ENCODE measurements around the gene SPATA6L.

DNA sequence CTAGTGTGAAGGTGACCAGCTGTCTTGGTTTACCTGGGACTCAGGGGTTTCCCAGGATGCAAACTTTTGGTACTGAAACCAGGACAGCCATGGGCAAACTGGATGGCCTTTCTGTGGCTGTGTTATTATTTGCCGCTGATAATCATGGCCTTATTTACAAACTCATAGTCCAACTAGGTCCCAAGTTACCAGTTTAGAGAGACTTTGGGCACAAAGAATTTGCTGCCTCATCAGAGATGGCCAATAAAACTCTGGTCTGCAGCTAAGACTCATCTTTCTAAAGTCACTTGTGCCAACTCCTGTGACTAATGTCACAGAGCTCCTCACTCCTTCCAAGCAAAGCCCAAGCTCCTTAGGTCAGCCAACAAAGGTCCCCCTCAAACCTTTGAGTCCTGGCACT lies 51.7 kb downstream of the SPATA6L start:
- no peak for TF ChIP-seq ATF2 (IDR thresholded peaks at IDR 0.05; ENCODE audit: low read length)
- TF ChIP-seq POLR2A (IDR thresholded peaks at IDR 0.05; ENCODE audit: low read depth, low read length): no peak

Data from GM12878 (cell line).